SK-N-MC (cell line): Measurements from ENCODE around the gene PRMT7.

Experiments used
- FOXP2 ChIP-seq: optimal IDR thresholded peaks from 2 replicates; pipeline ENCODE3; 2011; ENCODE audit warnings: mild to moderate bottlenecking, moderate library complexity; ENCODE audit not compliant: insufficient read depth; ENCODE audit errors: extremely low read length, control extremely low read depth
- POLR2AphosphoS5 ChIP-seq: IDR thresholded peaks from 2 replicates; pipeline ENCODE4 v1.6.1; 2012; ENCODE audit warnings: mild to moderate bottlenecking, low read depth, low read length, borderline replicate concordance

- no peak for TF ChIP-seq POLR2AphosphoS5
- TF ChIP-seq FOXP2, result no peak
Measured at GRCh38 chr16:68400924-68401460, 90.2 kb downstream of the PRMT7 start.
